ENCODE results near the gene TPRN. TPM values are rescaled to one million over a fixed set of nuclear protein-coding genes. Genes with fewer than 3 reads are reported as not detected.

Gene TPRN
- total RNA-seq, 4 donors from 2014 or later: 76.2 to 228 (median 117) TPM

DNA sequence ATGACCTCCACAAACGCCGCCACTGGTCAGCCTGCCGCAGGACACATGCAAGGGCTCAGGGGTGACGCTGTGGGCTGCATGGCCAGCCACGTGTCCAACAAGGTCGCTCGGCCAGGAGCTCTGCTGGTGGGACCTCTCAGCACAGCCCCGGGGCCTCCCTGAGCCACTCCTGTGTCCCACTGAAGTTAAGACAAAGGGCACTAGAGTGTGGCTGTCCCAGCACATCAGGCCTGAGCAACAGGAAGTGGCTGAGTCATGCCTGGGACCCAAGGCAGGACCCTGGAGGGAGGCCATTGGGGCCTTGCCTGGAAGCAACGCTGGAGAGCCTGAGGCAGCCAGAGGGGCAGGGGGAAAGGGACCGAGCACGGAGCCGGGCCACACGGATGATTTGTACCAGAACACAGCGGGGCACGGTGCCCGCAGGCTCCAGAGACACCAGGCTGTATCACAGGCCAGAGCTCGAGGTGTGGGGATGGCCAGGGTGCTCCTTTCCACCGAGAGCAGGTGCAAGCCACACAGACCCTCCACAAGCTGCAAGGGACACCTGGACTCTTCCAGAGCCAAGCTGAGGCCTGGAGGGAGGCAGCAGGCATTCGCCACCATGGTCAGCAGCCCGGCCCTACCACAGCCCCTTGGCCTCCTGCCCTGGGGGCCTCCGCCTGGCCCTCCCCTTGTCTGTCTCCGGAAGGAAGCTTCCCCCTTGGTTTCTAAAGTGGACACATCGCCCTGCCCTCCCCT lies 22.2 kb downstream of the TPRN start:
- in situ Hi-C loops (cut with MboI; ENCODE audit: low pct_ligation_motif_present in 1 of 4, low pct_unique_long_range_greater_than_20kb in 1 of 4, low sequenced_read_pairs in 3 of 4) (no loop called here), intact Hi-C loops (cut with DNase I; ENCODE audit: low total_unique reads) (no loop called here)
- H3K4me3 ChIP-seq: no peak overlapping the region
- TF ChIP-seq, protein P1, sequence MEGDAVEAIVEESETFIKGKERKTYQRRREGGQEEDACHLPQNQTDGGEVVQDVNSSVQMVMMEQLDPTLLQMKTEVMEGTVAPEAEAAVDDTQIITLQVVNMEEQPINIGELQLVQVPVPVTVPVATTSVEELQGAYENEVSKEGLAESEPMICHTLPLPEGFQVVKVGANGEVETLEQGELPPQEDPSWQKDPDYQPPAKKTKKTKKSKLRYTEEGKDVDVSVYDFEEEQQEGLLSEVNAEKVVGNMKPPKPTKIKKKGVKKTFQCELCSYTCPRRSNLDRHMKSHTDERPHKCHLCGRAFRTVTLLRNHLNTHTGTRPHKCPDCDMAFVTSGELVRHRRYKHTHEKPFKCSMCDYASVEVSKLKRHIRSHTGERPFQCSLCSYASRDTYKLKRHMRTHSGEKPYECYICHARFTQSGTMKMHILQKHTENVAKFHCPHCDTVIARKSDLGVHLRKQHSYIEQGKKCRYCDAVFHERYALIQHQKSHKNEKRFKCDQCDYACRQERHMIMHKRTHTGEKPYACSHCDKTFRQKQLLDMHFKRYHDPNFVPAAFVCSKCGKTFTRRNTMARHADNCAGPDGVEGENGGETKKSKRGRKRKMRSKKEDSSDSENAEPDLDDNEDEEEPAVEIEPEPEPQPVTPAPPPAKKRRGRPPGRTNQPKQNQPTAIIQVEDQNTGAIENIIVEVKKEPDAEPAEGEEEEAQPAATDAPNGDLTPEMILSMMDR (IDR thresholded peaks at IDR 0.05): no peak
- no peak for TF ChIP-seq EP300 (IDR thresholded peaks at IDR 0.05; ENCODE audit: low read depth)
- no peak for TF ChIP-seq POLR2AphosphoS5 (IDR thresholded peaks at IDR 0.05)
- no peak for TF ChIP-seq POLR2A (IDR thresholded peaks at IDR 0.05)
- DNase-seq: no peak
- no peak overlapping the region for H3K27ac ChIP-seq
- no peaks in the 10 kb centered on the region for H3K9me3 ChIP-seq
- peaks cover 0 to 32% (median 14%) of the 10 kb centered on the region in 4 donors for H3K36me3 ChIP-seq
- peaks cover 15% of the 10 kb centered on the region for H3K27me3 ChIP-seq
- H3K4me1 ChIP-seq: peaks cover 0 to 8% (median 4%) of the 10 kb centered on the region in 4 donors
- 95% methylated on average over 21 of the region's 23 CpGs; no CpG with 5 or more reads in 1 of the 2 donors for WGBS, 2 donors (ENCODE audit: low coverage in 1 of 2)

DNA sequence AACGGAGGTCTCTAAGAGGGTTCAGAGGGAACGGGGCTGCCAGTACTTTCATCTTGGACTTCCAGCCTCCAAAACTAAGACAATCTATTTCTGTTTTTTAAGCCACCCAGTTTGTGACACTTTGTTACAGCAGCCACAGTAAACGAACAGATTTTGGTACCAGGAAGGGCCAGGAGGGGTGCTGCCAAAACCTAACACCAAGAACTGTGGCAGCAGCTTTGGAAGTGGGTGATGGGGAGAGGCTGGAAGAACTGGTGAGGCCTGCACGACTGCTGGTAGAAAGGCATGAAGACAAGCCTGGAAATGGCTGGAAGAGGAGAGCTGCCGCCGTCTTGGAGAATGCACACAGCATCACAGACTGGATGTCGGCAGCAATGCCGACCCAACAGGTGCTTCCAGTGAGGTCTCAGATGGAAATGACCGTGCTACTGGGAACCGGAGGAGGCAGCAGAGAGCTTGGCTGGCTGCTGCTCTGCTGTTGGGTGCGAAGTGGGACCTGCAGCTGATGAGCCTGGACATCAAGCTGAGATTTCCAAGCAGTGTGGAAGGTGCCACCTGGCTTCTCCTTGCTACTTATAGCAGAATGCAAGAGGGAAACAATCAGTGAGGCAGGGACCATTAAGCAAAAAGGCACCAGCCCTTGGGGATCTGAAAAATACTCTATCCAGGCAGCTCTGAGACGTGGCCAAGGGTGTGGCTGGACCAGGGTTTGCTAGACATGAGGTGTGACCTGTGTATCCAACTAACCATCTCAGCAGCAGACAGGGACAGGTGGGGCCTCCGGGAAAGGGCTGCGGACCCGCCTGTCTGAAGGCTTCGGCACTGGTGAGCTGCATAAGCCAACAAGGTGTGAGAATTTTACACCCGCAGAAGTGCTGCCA lies 24.0 kb downstream of the TPRN start:
- 38 to 41% methylated on average over 11 to 17 of the region's 17 CpGs for WGBS, 2 donors (ENCODE audit: low coverage in 1 of 2)
- Histone ChIP-seq H3K9me3 (no peaks in the 10 kb centered on the region), H3K27me3 (peaks cover 34% of the 10 kb centered on the region), H3K4me1 (peaks cover 0 to 8% (median 6%) of the 10 kb centered on the region in 4 donors), H3K27ac (peak overlapping the region in 1 of 4 donors; percentile 27), H3K36me3 (peaks cover 0 to 14% (median 8%) of the 10 kb centered on the region in 4 donors), H3K4me3 (no peak overlapping the region)
- DNase-seq: peak; percentile 51
- TF ChIP-seq, protein P1 (IDR thresholded peaks at IDR 0.05): peak; percentile 40 to 78 (median 55)
- no peak for TF ChIP-seq EP300 (IDR thresholded peaks at IDR 0.05; ENCODE audit: low read depth)
- intact Hi-C loops (cut with DNase I; ENCODE audit: low total_unique reads) (no loop called here), in situ Hi-C loops (cut with MboI; ENCODE audit: low pct_ligation_motif_present in 1 of 4, low pct_unique_long_range_greater_than_20kb in 1 of 4, low sequenced_read_pairs in 3 of 4) (no loop called here)

DNA sequence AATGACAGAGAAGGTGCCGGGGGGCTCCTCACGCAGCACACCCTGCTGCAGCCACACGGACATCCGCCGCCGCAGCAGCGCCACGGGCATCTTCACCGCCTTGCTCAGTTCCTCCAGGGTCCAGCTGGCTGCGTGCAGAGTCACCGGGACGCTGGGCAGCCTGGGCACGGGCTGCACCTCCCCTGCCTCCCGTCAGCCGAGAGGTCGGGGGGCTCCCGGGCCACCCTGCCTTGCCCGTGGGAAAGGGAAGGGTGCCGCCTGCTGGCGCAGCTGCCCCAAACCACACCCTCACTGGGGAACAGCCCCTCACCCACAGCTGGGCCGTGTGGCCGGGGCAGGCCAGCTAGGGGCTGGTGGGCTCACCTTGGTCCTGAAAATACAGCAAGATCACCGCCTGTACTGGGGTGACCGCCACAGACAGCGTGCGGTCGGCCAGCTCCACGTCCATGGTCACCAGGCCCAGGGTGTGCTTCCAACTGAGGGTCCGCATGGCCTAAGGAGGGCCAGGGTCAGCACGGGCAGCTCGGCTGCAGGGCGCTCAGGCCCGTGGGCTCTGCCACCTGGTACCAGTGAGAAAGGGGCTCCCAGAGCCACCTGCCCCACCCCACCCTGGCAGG lies 25.1 kb downstream of the TPRN start:
- in situ Hi-C loops (cut with MboI; ENCODE audit: low pct_ligation_motif_present in 1 of 4, low pct_unique_long_range_greater_than_20kb in 1 of 4, low sequenced_read_pairs in 3 of 4): no loop called here

More for the DNA sequence above, 25.1 kb downstream of the TPRN start:
- Histone ChIP-seq H3K9me3 (no peaks in the 10 kb centered on the region), H3K4me1 (peaks cover 0 to 12% (median 6%) of the 10 kb centered on the region in 4 donors), H3K27ac (no peak overlapping the region), H3K4me3 (no peak overlapping the region), H3K27me3 (peaks cover 44% of the 10 kb centered on the region), H3K36me3 (peaks cover 0 to 9% (median 6%) of the 10 kb centered on the region in 4 donors)
- TF ChIP-seq, protein P1 (IDR thresholded peaks at IDR 0.05): no peak
- TF ChIP-seq POLR2AphosphoS5 (IDR thresholded peaks at IDR 0.05) (no peak), EP300 (IDR thresholded peaks at IDR 0.05; ENCODE audit: low read depth) (no peak), POLR2A (IDR thresholded peaks at IDR 0.05) (no peak)
- DNase-seq: no peak
- WGBS, 2 donors (ENCODE audit: low coverage in 1 of 2): 55% methylated on average over 28 of the region's 33 CpGs; no CpG with 5 or more reads in 1 of the 2 donors
- intact Hi-C loops (cut with DNase I; ENCODE audit: low total_unique reads): no loop called here

Data from transverse colon (tissue), 4 donors.